Right renal pelvis (tissue), 4 donors: ENCODE results near the gene FSTL4. TPM values are rescaled to one million over a fixed set of nuclear protein-coding genes. Genes with fewer than 3 reads are reported as not detected.
"Not testable (repeated sequence)": the region's sequence is repeated elsewhere in the genome, so short reads cannot be mapped to it uniquely, and the experiment has no call there.

Experiments used
- DNase-seq, 4 donors: peaks; one replicate each; pipeline ENCODE4 v3.0.0-alpha.2; 2013; ENCODE audit warnings: low read depth in 4 of 4, low spot score in 3 of 4, missing footprints in 1 of 4
- polyA plus RNA-seq, 4 donors: library from polyadenylated mRNA; unstranded; fragments of 120-200 nt; gene quantifications; one replicate each; pipeline ENCODE4 v1.2.1, GENCODE V29; 2013; ENCODE audit not compliant: insufficient read length in 4 of 4

FSTL4 gene
- polyA plus RNA-seq, 4 donors: 0.74 to 1.1 (median 0.86) TPM

DNA sequence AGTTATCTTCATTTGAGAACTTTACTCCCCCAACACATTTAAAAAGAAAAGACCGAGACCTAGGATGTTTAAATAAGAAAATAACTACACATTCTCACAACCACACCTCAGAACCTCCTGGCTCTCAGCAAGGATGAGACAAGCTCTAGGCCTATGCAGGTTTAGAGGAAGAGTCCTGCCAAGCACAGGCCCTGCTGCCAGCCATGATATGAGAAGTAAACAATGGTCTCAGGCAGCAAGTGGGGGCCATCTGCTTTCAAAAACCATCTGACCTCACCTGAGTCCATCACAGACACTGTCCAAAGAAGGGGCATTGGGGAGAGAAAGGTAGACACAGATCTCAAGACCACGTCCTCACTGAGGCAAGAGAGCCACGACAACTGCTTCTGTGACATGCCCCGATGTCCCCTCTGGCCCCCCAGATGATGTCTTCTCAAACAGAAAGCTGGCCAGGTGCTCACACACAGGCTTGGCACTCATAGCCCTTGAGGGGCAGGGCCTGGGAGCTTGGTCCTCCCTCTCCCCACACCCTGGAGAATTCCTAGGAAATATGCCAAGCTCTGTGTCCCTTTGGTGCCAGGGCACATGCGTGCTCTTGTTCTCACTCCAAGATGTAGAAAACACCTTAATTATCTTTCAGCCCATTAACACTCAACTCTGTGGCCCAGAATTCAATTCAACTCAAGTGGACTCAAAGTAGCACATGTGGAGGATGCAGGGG, 150.4 kb downstream of the FSTL4 start:
- DNase-seq: no peak

DNA sequence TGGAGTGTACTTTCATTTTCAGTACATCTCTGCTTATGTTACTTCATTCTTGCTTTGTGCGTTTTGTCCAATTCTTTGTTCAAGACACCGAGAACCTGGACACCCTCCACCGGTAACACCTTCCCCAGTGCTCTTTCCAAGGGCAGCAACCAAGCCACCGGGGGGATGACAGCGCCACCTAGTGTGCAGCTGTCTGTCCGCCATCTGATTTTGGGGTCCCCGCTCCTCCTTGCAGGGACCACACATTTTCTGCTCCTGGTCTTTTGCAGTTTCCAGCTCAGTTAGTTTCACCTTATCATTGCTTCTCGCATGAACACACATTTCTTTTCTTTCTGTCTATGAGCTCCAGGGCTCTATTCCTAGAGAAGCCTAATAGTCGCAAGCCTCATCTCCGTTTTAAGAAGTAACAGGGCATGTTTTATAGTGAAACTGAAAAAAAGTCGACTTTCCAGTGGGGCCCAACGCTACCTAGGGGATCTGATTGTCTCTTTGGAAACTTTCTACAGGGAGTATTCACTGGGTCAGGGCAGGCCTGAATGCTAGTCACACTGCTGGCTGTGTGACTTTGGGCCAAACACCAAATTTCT, 152.1 kb downstream of the FSTL4 start:
- DNase-seq: no peak

DNA sequence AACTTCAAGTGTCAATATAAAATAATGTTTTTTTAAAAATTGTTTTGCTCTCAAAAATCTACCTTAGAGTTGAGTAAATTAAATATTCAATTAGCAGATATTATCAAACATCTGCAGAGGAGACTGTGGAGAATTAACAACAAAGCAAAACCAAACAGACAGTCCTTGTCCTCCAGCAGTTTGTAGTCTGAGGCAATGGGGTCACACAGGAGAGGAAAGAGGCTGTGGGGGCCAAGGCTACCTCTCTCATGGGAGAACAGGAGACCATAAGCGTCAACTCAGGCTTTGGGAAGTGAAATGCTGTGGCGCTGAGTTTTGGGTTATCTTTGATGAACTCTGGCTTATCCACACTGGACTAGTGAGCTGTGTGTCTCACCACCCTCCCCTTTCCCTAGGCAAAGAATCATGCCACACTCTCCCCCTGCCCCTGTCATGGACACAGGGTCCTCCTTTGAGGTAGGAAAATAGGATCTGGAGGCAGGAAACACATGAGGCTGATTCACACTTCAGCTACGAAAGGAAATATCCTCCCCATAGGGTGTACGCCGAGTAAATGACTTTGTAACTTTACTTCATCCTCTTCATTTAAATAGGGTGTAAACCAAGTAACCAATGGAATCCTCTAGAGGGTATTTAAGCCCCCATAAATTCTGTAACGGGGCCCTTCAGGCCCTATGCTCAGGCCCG, 152.7 kb downstream of the FSTL4 start:
- no peak for DNase-seq

DNA sequence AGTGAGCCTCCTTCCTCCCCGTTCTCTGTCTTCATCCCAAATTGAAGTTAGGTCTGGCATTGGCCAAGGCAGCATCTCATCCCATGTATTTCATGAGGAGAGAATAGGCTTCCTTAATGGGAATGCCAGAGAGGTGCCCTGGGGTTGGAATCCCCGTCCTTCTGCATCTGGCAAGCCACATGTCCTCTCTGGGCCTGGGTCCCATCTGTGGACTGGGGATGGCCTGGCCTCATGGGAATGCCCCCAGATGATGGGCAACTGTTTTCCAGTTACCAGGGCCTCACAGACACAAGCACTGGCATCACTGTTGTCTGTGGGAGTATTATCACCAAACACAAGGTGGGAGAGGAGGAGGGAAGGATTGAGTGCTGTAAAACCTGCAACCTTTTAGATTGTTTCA, 153.9 kb downstream of the FSTL4 start:
- DNase-seq: no peak

DNA sequence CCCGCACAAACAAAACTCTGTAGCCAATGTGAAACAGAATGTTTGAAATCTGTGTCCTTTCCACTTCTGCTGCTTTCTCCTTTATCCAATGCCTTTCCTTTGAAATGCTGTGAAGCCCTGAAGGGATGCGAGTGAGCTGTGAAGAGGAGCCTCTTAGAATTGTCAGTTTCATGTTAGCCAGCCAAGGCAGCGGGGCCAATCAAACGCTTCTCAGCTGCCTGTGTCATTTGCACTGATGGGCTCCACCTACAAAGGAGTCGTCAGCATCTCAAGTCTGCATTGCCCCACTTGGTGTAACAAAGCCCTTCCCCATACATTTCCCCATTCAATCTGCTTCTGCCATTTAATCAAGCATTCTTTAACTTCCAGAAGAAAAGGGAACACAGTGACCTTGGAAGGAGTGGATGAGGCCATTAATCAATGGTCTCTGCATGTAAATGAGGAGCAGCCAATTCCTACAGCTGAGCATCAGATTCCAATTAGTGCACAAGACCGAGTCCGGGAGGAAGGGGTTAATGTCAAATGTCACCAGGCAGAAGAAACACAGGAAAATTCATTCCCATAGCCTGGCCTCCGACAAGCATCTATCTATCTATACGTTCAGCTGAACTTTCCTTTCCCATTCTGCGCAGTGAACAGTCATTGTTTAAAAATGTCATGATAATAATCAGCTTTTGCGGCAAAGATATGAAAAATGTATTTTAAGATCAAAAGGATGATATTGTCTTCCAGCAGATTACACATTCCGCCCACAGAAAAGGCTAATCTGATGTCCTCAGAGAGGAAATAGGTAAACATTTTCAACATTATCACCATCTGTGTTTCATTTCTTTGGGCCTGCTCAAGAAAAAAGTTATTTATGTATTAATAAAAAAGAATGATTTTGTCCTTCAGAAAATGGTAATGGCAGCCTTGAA, 154.6 kb downstream of the FSTL4 start:
- no peak for DNase-seq

DNA sequence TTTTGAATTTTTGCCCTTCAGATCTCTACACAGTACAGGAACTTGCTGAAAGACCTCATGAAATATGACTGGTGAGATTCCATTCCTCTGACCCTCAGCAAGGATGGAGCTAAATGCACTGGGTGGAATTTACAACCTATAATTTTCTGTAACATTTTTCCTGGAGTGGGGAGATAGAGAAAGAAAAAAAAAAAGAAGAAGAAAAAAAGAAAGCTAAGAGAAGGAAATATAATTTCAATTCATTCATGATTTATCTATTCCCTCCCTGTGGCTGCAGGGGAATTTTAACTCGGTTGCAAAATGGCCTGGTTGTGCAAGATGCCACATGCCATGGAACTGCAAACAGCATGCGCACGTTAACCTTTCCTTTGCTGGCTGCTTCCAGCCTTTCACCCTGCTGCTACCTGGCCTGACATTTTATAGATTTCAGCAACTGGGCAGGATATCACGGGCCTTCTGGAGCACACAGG, 155.4 kb downstream of the FSTL4 start:
- no peak for DNase-seq

DNA sequence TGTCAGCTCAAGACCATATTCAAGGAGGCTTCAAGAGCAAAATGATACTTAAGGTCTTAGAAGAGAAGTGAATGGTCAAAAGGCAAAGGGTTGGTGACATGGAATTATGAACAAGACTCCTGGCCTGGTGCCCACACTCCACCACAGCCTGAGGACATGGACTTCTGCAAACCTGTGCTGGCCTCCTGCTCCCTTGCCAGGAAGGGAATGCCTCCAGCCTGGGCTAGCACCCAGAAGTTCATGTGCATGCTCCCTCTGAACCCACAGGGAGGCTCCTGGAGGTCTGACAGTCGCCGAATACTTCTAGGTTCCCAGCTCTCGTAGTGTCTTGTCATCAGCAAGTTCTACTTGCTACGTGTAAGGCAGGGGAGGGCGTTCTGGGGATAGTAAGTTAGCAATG, 156.7 kb downstream of the FSTL4 start:
- no peak for DNase-seq

DNA sequence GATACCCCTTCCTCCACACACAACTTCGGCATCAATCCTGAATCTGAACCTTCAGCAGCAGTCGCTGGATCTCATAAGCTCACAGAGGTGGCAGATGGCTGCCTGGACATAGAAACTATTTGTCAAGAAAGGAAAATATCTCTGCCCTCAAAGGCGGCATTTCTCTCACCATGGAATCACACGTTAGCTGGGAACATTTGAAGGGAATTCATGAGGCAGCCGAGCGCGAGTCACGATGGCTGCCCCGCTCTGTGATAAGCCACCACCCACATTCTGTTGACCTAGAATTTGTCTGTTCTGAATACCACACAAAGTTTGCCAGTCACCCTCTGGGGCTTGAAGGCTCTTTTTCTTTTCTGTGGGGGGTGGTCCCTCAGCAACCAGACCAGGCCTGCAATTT, 157.9 kb downstream of the FSTL4 start:
- DNase-seq: no peak

DNA sequence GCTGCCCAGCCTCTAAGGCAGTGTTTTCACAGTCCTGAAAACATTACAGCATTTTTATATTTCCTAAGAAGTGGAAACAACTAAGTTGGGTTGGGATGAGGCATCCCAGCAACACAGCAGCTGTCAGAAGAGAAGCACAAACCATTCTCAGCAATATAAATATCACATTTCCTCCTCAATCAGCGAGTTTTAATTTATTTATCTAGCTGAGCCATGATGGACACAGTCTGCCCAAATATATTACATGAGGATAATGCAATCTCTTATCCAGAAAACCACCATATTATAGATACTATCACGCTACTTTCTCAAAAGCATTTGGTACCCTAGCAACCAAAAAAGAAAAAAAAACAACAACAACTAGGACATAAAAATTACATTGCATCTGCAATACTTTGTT, 158.5 kb downstream of the FSTL4 start:
- DNase-seq: no peak

DNA sequence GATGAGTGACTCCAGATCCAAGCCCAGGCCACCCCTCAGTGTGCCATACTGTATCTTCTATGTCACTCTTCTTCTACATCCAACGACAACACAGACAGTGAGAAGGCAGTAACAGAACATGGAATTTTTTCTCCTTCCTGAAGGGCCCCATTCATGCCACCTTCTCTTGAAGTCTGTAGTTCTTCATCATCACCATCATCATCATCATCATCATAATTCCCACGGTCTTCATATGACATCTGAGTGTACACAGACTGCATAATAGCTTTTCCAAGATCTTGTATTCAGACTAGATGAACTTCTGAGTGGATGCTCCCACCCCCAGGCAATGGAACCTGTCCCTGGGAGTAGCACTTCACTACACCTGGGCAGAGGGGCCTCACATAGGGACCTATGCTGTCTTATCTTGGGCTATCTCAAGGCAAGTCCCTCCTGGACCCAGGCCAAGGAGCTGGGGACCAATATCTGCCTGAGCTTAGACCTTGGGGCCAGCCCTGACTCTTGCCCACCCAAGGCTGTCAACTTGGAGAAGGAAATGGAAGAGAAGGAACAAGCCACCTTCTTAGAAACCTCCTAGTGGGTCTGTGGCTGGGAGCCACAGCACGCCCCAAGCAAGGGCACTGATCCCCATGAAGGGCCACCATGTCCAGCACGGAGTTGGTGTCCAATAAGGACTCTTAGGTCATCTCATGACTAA, 159.1 kb downstream of the FSTL4 start:
- no peak for DNase-seq

DNA sequence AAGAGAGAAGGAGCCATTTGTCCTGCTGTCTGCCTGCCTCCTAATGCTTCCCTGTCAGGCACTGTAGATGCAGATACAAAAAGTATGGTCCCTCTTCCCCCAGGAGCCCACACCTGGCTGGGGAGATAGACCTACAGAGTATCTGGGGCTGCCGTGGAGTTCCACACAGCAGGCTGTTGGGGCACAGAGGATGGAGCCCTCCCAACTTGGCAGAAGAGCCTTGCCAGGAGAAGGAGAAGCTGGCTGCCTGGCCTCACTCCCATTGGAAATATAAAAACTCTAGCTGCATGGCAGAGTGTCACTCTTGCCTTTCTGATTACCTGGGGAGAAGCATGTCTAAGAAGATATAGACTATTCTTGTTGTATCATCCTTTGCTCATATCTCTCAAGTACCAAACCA, 160.4 kb downstream of the FSTL4 start:
- no peak for DNase-seq

DNA sequence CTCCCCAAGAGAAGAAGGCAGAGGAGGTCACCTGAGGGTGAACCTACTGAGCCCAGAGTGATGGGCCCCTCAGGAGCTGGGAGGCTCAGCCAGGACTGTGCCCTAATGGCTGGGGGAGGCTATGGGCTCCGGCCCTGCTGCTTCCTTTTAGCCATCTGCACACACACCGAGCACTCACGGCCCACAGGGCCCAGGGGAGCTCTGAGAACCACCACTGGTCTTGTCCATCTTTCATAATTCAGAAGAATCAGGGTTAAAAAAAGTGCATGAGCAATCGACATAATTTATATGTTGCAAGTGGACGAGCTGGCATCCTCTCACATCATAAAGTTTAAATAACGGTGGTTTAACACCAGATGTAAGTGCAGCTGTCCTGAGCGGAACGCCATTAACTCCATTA, 162.1 kb downstream of the FSTL4 start:
- no peak for DNase-seq

DNA sequence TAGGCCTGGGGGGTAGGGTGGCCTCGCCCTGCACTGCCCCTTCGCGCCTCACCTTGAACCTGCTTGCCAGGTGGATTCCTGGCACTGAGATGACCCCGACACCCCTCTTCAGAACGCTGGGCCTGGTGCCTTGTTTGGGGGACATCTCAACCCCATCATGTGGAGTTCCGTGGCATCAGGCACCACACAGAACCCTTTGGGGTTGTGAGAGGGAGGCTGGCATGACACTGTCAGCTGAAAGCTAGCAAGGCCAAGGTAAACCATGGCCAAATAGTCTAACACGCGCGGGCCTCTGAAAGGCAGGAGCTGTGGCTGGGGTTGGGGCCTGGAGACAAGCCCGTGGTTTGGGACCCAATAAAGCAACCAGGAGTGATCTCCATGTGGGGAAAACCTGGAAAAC, 163.2 kb downstream of the FSTL4 start:
- DNase-seq: no peak

DNA sequence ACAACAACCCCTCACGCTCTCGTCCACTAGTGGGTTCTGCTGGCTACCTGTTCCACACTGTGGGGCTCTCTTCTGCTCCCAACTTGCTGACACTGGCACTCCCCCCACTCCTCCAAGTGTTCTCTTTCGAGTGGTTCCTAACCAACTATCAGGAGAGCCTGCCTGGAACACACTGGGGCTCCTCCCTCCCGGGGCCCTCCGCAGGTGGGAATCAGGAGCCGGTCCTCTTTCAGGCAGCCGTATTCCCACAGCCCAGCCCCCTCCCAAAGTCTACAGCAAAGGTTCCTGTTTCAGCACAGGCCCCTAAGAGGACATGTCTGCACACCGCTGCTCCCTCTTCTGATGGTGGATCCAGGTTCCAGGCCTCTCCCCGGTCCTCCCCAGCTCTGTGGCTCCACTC, 165.9 kb downstream of the FSTL4 start:
- DNase-seq: no peak

DNA sequence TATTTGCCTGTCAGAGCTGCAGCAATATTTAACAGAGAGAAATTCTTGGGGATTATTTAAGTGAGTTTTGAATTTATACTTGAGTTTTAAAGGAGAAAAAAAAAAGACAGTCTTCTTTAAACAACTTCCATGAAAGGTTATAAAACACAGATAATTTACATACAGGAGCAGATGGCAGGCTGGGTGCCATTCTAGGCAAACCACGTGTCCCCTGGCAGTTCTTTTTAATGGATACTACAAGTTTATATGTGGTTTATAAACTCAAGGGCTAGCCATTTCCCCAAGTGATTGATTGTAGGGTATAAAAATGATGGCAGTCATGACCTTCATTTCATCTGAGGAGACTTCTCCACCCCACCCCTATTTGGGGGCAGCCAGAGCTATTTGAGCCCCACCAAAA, 166.6 kb downstream of the FSTL4 start:
- DNase-seq: no peak

DNA sequence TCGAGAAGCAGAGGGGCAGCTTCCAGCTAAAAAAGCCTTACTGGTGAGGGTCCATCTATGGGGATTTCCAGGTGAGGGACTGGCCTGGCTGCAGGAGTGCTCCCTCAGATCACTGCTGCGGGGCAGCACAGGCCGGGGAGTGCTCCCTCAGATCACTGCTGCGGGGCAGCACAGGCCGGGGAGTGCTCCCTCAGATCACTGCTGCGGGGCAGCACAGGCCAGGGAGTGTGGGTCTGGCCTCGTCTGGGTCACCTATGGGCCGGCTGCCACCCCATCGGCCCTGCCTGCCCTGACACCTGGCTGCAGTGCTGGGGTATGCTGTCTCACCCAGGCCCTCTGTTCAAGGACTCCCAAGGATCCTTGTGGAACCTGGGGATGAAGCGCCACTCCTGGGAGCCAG, 167.1 kb downstream of the FSTL4 start:
- DNase-seq: not testable (repeated sequence)

DNA sequence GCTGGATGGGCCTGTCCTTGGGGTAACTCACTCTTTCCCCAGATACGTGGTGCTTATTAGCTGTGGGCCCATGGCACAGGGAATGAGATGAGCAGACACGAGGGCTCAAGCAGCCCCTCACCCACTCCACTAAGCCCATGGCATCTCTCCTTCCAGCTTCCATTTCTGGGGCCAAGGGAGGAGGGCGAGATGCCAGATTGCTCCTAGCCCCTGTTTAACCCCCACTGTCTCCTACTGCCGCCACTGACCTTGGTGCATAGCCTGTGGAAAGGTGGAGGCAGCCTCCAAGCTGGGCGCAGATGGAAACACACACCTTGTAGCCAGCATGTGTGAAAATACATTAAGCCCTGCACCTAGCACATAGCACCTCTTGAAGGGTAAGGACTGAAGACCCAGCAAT, 167.6 kb downstream of the FSTL4 start:
- DNase-seq: no peak

DNA sequence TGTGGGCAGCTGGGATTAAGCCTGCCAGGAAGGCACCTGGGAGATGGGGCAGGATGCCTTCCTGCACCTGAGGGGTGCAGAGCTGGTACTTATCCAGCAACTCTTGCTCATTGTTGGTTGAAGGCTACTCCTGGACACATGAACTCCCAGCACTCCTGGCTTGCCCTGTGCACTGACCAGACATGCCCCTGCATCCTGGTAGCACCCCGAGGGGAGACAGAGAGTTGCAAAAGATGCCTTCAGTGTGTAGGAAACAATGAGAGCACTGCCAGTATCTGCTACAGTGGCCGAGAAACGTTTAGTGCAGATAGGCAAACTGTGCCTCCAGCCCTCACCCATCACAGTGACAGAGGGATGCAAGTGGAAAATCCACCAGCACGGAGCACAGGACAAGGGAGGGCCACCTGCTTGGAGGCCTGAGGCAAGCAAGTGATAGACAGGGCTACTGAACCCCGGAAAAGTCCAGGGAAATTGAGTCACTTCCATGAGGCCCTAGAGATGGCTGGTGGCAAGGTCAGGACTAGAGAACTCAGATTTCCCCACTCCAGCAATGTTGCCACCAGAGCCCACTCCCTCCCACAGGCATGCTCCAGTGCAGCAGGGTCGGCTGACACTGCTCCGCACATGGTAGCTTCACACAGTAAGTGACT, 171.1 kb downstream of the FSTL4 start:
- DNase-seq: no peak

DNA sequence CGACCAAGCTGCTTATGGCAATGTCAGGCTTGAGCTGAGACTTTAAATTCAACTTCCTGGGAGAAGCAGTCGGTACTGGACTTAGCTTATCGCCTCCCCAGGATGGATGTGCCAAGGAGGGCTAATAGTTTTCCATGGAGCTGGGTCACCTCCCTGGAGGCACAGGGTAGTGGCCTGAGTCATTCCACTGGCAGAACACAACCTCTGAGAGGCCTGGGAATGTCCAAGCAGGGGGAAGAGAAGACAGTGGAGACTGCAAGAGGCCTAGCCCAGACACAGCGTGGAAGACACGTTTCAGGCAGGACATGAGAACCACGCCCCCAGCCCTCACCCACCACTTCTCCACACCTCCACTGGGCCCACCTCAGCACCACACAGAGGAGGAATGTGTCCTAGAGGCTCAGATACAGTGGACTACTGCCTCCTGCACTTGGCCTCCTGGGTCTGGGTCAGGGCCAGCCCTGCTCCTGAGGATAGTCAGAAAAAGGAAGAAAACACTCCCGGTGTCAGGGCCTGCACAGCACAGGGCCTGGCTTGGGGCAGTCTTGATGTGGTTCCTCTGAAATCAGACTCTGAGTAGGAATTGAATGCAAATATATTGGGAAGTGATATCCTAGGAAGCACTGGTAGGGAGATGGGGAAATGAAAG, 171.8 kb downstream of the FSTL4 start:
- DNase-seq: no peak
